Measurements from ENCODE around the gene CNTN1.

DNA sequence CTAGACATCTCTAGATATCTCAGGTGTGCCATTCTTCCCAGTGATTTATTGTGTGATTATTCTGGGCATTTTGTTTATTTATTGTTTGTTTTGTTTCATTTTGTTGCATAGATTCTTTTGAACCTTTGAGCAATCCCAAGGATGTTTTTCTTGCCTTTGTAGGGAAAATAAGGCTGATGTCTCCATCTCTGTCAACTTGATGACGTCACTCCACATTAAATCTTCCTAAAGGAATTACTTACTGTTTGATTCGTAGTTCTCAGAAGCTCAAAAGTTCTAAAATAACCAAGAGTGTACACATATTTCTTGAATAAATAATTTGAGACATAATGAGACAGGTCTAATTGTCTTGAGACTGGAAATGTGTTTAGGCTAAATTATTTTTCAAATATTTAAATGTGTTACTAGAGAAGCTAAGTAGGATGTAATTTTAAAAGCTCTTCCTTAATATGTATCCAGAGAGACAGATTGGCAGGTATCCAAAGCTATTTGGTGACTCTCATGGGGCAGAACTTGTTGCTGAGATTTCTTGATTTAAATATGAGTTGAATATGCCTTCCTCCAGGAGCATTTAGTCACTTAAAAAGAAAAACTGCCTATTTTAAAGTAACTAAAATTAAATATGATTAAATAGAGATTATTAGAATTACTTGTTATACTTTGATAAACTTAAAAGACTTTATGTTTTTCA lies 128.7 kb downstream of the CNTN1 start:
- TF ChIP-seq, protein P1, sequence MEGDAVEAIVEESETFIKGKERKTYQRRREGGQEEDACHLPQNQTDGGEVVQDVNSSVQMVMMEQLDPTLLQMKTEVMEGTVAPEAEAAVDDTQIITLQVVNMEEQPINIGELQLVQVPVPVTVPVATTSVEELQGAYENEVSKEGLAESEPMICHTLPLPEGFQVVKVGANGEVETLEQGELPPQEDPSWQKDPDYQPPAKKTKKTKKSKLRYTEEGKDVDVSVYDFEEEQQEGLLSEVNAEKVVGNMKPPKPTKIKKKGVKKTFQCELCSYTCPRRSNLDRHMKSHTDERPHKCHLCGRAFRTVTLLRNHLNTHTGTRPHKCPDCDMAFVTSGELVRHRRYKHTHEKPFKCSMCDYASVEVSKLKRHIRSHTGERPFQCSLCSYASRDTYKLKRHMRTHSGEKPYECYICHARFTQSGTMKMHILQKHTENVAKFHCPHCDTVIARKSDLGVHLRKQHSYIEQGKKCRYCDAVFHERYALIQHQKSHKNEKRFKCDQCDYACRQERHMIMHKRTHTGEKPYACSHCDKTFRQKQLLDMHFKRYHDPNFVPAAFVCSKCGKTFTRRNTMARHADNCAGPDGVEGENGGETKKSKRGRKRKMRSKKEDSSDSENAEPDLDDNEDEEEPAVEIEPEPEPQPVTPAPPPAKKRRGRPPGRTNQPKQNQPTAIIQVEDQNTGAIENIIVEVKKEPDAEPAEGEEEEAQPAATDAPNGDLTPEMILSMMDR (IDR thresholded peaks at IDR 0.05) = no peak
- TF ChIP-seq EP300 (IDR thresholded peaks at IDR 0.05) = no peak

Data from ovary (tissue), 3 donors.